ENCODE data around the gene ORM1. TPM values are rescaled to one million over a fixed set of nuclear protein-coding genes. Genes with fewer than 3 reads are reported as not detected.
"Not testable (repeated sequence)": the region's sequence is repeated elsewhere in the genome, so short reads cannot be mapped to it uniquely, and the experiment has no call there.

ORM1 gene
- polyA plus RNA-seq (ENCODE audit: insufficient read length in 4 of 4): 1 to 10 TPM in 1 of 4 donors, under 1 TPM in 1, not detected in 2; 0.56 to 1.8 TPM

- not testable (repeated sequence) for DNase-seq (ENCODE audit: low read depth in 4 of 4, low spot score in 3 of 4)
Measured at GRCh38 chr9:114322831-114323531, at the start of gene ORM1. Gene ORM1, plus strand, starts transcription at chr9:114323098. Its CDS starts 36 bp downstream, at chr9:114323134.

GRCh38 chr9:114273461-114273881, 49.4 kb upstream of the ORM1 start:
- DNase-seq (ENCODE audit: low read depth in 4 of 4, low spot score in 3 of 4): no peak

- no peak for DNase-seq (ENCODE audit: low read depth in 4 of 4, low spot score in 3 of 4)
Measured at GRCh38 chr9:114274217-114274616, 48.7 kb upstream of the ORM1 start.

- no peak for DNase-seq (ENCODE audit: low read depth in 4 of 4, low spot score in 3 of 4)
Measured at GRCh38 chr9:114275246-114276004, 47.5 kb upstream of the ORM1 start.

- DNase-seq (ENCODE audit: low read depth in 4 of 4, low spot score in 3 of 4): no peak
Measured at GRCh38 chr9:114276908-114277821, 45.7 kb upstream of the ORM1 start.

- no peak for DNase-seq (ENCODE audit: low read depth in 4 of 4, low spot score in 3 of 4)
Measured at GRCh38 chr9:114278356-114278755, 44.5 kb upstream of the ORM1 start.

GRCh38 chr9:114278881-114279570, 43.9 kb upstream of the ORM1 start:
- DNase-seq (ENCODE audit: low read depth in 4 of 4, low spot score in 3 of 4): no peak

- DNase-seq (ENCODE audit: low read depth in 4 of 4, low spot score in 3 of 4): no peak
Measured at GRCh38 chr9:114279693-114280092, 43.2 kb upstream of the ORM1 start.

- DNase-seq (ENCODE audit: low read depth in 4 of 4, low spot score in 3 of 4): no peak
Measured at GRCh38 chr9:114280636-114281472, 42.0 kb upstream of the ORM1 start.

- no peak for DNase-seq (ENCODE audit: low read depth in 4 of 4, low spot score in 3 of 4)
Measured at GRCh38 chr9:114281473-114282103, 41.3 kb upstream of the ORM1 start.

- DNase-seq (ENCODE audit: low read depth in 4 of 4, low spot score in 3 of 4): no peak
Measured at GRCh38 chr9:114282104-114282485, 40.8 kb upstream of the ORM1 start.

- DNase-seq (ENCODE audit: low read depth in 4 of 4, low spot score in 3 of 4): no peak
Measured at GRCh38 chr9:114282507-114282906, 40.4 kb upstream of the ORM1 start.

GRCh38 chr9:114282926-114283325, 40.0 kb upstream of the ORM1 start:
- no peak for DNase-seq (ENCODE audit: low read depth in 4 of 4, low spot score in 3 of 4)

- no peak for DNase-seq (ENCODE audit: low read depth in 4 of 4, low spot score in 3 of 4)
Measured at GRCh38 chr9:114283551-114284111, 39.3 kb upstream of the ORM1 start.

- DNase-seq (ENCODE audit: low read depth in 4 of 4, low spot score in 3 of 4): no peak
Measured at GRCh38 chr9:114284316-114285060, 38.4 kb upstream of the ORM1 start.

GRCh38 chr9:114285166-114285867, 37.6 kb upstream of the ORM1 start:
- peak in 2 of 4 donors; percentile 45 to 50 for DNase-seq (ENCODE audit: low read depth in 4 of 4, low spot score in 3 of 4)

GRCh38 chr9:114286146-114286679, 36.7 kb upstream of the ORM1 start:
- DNase-seq (ENCODE audit: low read depth in 4 of 4, low spot score in 3 of 4): no peak

Data from left renal pelvis (tissue), 4 donors.